Memory B cell (primary cell): ENCODE data around the gene FNDC4.

Experiments
- ATAC-seq: fragments of 150-1000 bp; cut with Tn5 transposase; 2 replicates; pipeline ENCODE4 v1.10.0; 2021; ENCODE audit warnings: low read depth, mild to moderate bottlenecking, moderate library complexity
- DNase-seq, 2 donors: peaks; one replicate each; pipeline ENCODE4 v3.0.0; 2022; ENCODE audit warnings: low spot score in 2 of 2
- H3K27ac Mint-ChIP-seq: one replicate; pipeline ENCODE4 v1.8.0; 2022; ENCODE audit warnings: mild to moderate bottlenecking, moderate library complexity, mixed read lengths
- H3K27me3 Mint-ChIP-seq: one replicate; pipeline ENCODE4 v1.8.0; 2022; ENCODE audit warnings: mixed read lengths
- H3K36me3 Mint-ChIP-seq: one replicate; pipeline ENCODE4 v1.8.0; 2022; ENCODE audit warnings: mild to moderate bottlenecking, mixed read lengths
- H3K4me1 Mint-ChIP-seq: one replicate; pipeline ENCODE4 v1.8.0; 2022; ENCODE audit warnings: mixed read lengths
- H3K4me3 Mint-ChIP-seq: one replicate; pipeline ENCODE4 v1.8.0; 2022; ENCODE audit warnings: mild to moderate bottlenecking, moderate library complexity, mixed read lengths
- H3K9me3 Mint-ChIP-seq: one replicate; pipeline ENCODE4 v1.8.0; 2022; ENCODE audit warnings: mixed read lengths

The FNDC4 gene

DNA sequence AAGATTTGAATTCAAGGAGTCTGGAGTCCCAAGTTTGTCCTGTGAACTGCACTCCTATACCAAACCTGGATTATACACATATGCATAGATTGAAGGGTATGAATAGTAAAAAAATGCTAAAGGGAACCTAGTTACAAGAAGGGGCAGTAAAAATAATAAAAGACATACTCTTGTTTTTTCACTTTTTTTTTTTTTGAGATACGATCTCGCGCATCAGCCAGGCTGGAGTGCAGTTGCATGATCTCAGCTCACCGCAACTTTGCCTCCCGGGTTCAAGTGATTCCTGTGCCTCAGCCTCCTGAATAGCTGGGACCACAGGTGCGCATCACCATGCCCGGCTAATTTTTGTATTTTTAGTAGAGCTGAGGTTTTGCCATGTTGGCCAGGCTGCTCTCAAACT, 30.6 kb downstream of the FNDC4 start:
- Mint-ChIP-seq H3K36me3 (peaks cover 15% of the 10 kb centered on the region), H3K27me3 (no peaks in the 10 kb centered on the region), H3K4me1 (no peaks in the 10 kb centered on the region), H3K4me3 (no peak overlapping the region), H3K9me3 (no peaks in the 10 kb centered on the region), H3K27ac (no peak overlapping the region)
- ATAC-seq: no peak
- DNase-seq: no peak

DNA sequence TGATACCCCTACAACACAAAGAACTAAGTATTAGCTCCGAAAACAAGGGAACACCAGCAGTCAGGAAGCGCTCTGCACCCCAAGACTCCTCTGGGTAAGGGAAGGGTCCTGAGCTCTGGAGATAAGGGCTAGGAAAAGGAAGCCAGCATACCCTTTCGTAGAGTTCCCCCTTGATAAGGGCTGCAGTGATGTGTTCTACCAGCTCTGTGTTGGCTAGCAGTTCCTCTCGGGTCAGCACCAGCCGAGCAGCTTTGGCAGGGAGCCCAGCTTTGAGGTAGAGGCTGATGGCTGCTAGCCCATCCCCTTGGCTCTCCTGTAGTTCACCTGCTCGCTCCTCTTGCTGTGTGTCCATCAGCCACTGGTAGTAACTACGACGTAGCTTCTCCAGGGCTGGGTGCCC, 33.9 kb downstream of the FNDC4 start:
- no peak overlapping the region for H3K27ac Mint-ChIP-seq
- DNase-seq (no peak), ATAC-seq (no peak)
- peaks cover 16% of the 10 kb centered on the region for H3K36me3 Mint-ChIP-seq
- no peaks in the 10 kb centered on the region for H3K4me1 Mint-ChIP-seq
- no peak overlapping the region for H3K4me3 Mint-ChIP-seq
- H3K9me3 Mint-ChIP-seq: no peaks in the 10 kb centered on the region
- no peaks in the 10 kb centered on the region for H3K27me3 Mint-ChIP-seq

DNA sequence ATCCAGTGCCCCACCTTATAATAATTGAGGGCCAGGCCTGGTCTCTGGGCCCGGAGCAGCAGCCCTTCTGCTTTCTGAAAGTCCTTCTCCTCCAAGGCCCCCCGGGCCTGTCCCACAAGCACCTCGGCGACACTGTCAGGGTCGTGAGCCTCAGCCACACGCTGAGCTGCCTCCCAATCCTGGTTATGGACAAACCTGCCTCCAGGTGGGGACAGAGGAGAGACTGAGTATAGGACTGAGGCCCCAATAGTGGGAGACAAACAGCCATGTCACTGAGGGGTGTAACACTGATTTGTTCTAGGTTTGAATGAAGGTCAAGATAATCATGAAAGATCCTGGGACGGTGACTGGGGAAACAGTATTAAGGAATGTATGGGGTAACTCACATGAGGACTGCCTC, 41.0 kb downstream of the FNDC4 start:
- H3K27ac Mint-ChIP-seq: no peak overlapping the region
- no peak overlapping the region for H3K4me3 Mint-ChIP-seq
- peaks cover 20% of the 10 kb centered on the region for H3K36me3 Mint-ChIP-seq
- no peaks in the 10 kb centered on the region for H3K27me3 Mint-ChIP-seq
- H3K4me1 Mint-ChIP-seq: no peaks in the 10 kb centered on the region
- no peak for DNase-seq
- no peak for ATAC-seq
- no peaks in the 10 kb centered on the region for H3K9me3 Mint-ChIP-seq

DNA sequence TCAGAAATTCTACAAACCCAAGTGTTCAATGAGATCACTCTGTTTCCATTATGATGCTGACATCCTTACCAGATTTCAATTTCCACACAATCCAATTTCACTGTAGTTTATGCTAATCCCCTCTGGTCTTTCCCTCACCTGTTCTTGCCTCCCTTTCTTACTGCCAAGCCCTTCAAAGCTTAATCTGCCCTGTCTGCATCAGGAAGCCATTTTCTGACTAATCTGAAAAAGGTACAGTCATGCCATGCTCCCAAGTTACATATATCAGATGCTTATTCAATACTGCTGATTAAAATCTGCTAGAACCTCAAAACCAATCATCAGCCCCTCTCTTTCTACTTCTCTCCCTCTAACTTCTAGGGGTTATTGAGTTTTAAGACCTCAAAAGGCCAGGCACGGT, 43.9 kb downstream of the FNDC4 start:
- Mint-ChIP-seq H3K4me1 (no peaks in the 10 kb centered on the region), H3K27ac (no peak overlapping the region)
- ATAC-seq: no peak

DNA sequence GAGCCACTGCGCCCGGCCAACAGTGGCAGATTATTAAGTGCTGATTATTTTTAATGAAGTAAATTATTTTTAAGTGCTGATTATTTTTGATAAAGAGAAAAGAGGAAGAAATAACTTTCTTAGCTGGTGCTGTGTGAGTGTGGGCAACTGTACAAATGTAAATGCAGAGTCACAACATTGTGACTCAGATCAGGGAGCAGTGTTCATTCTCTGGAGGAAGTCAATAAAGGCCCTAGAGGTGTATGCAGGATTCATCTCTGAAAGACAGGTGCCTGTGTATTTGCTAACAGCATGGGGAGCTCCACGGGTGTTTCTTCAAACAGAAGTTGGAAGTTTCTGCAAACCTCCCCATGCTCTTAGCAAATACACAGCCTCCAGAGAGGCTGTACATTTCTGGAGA, 46.6 kb downstream of the FNDC4 start:
- Mint-ChIP-seq H3K27me3 (no peaks in the 10 kb centered on the region), H3K9me3 (no peaks in the 10 kb centered on the region), H3K36me3 (peaks cover 18% of the 10 kb centered on the region), H3K27ac (no peak overlapping the region), H3K4me3 (no peak overlapping the region), H3K4me1 (peaks cover under 1% of the 10 kb centered on the region)
- no peak for DNase-seq
- no peak for ATAC-seq

More for the DNA sequence above, 43.9 kb downstream of the FNDC4 start:
- H3K36me3 Mint-ChIP-seq: peaks cover 24% of the 10 kb centered on the region
- H3K9me3 Mint-ChIP-seq: no peaks in the 10 kb centered on the region
- DNase-seq: no peak
- no peaks in the 10 kb centered on the region for H3K27me3 Mint-ChIP-seq
- no peak overlapping the region for H3K4me3 Mint-ChIP-seq

DNA sequence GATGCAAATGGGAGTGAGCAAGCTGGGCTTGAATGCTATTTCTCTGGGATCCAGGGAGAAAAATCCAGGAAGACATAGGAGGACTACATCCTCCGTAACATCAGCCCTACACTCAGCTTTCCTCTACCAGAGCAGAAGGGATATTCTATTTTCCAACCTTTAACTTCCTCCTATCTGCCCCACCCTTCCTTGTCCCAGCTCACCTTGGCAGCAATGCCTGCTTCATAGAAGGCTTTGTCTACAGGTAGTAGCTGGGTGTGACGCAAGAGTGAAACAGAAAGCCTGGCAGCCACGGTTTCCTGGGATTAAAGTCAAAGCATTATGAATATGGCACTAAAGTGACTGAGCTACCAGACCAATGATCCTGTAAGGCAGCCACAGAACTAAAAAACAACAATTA, 48.9 kb downstream of the FNDC4 start:
- DNase-seq (no peak), ATAC-seq (no peak)
- Mint-ChIP-seq H3K4me3 (no peak overlapping the region), H3K36me3 (peaks cover 26% of the 10 kb centered on the region), H3K27ac (no peak overlapping the region), H3K9me3 (no peaks in the 10 kb centered on the region), H3K27me3 (no peaks in the 10 kb centered on the region), H3K4me1 (peaks cover 5% of the 10 kb centered on the region)

DNA sequence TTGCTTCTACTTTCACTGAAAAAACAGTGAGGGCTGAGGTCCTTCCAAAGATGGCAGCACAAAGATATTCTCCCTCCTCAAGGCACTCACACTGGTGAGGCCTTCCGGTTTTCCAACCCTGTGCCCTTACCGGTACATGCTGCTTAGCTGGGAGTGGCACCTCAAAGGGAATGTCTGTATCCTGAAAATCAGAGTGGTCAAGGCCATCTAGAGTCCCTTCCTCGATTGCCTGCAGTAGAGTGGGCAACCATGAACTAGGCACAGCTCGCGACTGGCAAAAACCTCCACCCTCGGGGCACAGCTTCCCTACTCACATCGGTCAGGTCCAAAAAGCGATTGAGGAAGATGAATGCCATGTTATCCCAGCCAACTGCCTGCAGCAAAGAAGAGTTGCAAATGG, 49.4 kb downstream of the FNDC4 start:
- Mint-ChIP-seq H3K4me1 (peaks cover 5% of the 10 kb centered on the region), H3K27ac (peak overlapping the region; percentile 7), H3K4me3 (no peak overlapping the region), H3K27me3 (no peaks in the 10 kb centered on the region), H3K9me3 (no peaks in the 10 kb centered on the region), H3K36me3 (peaks cover 28% of the 10 kb centered on the region)
- ATAC-seq (no peak), DNase-seq (no peak)

DNA sequence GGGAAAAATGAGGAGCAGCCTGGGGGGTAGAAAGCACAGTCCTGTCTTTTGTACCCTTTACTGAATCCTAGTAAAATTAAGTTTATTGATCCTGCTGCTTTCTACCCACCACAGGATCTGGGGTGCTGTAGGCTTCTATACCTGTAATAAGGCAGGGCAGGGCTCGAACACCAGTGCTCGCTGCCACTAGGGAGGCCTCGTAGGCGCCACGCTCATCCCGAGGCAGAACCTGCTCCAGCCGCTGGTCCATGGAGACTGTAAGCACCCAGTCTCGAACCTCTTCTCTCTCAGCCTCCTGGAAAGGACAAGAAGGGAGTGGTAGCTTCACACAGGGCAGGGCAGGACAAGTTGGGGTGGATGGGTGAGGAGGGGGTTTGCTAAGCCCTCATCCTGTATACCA, 49.8 kb downstream of the FNDC4 start:
- Mint-ChIP-seq H3K27ac (peak overlapping the region; percentile 7), H3K36me3 (peaks cover 32% of the 10 kb centered on the region), H3K27me3 (no peaks in the 10 kb centered on the region), H3K9me3 (no peaks in the 10 kb centered on the region), H3K4me1 (peaks cover 5% of the 10 kb centered on the region), H3K4me3 (no peak overlapping the region)
- no peak for DNase-seq
- ATAC-seq: no peak

DNA sequence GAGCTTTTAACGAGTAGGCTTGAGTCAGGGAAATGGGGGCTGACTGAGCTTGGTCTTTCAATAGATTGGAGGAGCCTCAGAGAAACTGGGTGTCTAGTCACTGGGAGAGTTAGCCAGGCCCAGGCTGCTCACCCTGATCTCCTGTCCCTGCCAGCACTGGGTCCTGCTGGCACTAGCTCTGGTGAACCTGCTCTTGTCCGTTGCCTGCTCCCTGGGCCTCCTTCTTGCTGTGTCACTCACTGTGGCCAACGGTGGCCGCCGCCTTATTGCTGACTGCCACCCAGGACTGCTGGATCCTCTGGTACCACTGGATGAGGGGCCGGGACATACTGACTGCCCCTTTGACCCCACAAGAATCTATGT, 52.1 kb downstream of the FNDC4 start:
- H3K36me3 Mint-ChIP-seq: peaks cover 37% of the 10 kb centered on the region
- DNase-seq: no peak

DNA sequence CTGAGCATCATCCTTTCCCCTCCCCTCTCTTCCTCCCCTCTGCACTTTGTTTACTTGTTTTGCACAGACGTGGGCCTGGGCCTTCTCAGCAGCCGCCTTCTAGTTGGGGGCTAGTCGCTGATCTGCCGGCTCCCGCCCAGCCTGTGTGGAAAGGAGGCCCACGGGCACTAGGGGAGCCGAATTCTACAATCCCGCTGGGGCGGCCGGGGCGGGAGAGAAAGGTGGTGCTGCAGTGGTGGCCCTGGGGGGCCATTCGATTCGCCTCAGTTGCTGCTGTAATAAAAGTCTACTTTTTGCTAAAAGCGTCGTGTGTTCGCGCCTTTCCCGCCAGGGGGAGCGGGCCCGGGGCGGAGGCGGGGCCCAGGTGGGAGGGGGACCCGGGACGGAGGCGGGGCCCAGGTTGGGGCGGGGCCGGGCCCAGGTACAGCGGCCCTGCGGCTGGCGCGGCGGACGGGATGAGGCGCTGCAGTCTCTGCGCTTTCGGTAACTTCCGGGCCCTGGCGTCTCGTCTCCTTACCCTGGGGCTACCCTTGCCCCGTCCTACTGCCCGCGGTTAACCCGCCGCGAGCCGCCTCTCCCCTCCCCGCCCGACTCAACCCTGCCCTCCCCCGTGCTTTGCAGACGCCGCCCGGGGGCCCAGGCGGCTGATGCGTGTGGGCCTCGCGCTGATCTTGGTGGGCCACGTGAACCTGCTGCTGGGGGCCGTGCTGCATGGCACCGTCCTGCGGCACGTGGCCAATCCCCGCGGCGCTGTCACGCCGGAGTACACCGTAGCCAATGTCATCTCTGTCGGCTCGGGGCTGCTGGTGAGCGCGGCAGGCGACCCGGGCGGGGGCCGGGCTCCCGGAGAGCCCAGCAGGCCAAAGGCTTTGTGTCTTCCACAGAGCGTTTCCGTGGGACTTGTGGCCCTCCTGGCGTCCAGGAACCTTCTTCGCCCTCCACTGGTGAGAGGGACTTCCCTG, 52.8 kb downstream of the FNDC4 start, which contains the start of gene KRTCAP3:
Gene KRTCAP3 (plus strand): TSS at position 424 of the 962 bp plus-strand sequence. CDS start 32 bp downstream, at position 456.
- H3K4me3 Mint-ChIP-seq: peak within 1 kb of the TSS; percentile 61
- peak within 1 kb of the TSS; percentile 42 for H3K27ac Mint-ChIP-seq
- H3K27me3 Mint-ChIP-seq: no peaks in the 10 kb centered on the region
- H3K4me1 Mint-ChIP-seq: peaks cover 5% of the 10 kb centered on the region
- DNase-seq: peak; percentile 26 to 78
- H3K36me3 Mint-ChIP-seq: peaks cover 37% of the 10 kb centered on the region
- H3K9me3 Mint-ChIP-seq: no peaks in the 10 kb centered on the region
- ATAC-seq: peak; percentile 98

More for the DNA sequence above, 52.1 kb downstream of the FNDC4 start:
- ATAC-seq: no peak
- Mint-ChIP-seq H3K27ac (peak overlapping the region; percentile 42), H3K27me3 (no peaks in the 10 kb centered on the region), H3K4me1 (peaks cover 5% of the 10 kb centered on the region), H3K4me3 (peak overlapping the region; percentile 61), H3K9me3 (no peaks in the 10 kb centered on the region)
